Activated naive CD8-positive, alpha-beta T cell treated with anti-CD3 and anti-CD28 coated beads for 36 hours (primary cell): ENCODE measurements around the gene EIF3I. TPM values are rescaled to one million over a fixed set of nuclear protein-coding genes. Genes with fewer than 3 reads are reported as not detected.

Experiments used
- total RNA-seq, 2 experiments: library from RNA; stranded (reverse); gene quantifications; one replicate each; pipeline ENCODE4 v1.2.3, GENCODE V29; 2021

EIF3I gene
- total RNA-seq, 2 experiments from 2014 or later = 366 to 389 TPM

Other genes with a start within 250 kb of the EIF3I start
- gene KHDRBS1, start 208.5 kb upstream of the EIF3I start, total RNA-seq = 100 to 1,000 TPM; 221 to 222 TPM
- gene TMEM39B, start 149.5 kb upstream of the EIF3I start, total RNA-seq = 10 to 100 TPM; 24.0 to 25.2 TPM
- gene KPNA6, start 114.4 kb upstream of the EIF3I start, total RNA-seq = 10 to 100 TPM; 85.3 to 88.3 TPM
- 10 to 100 TPM; 84.0 to 84.4 TPM for gene TXLNA, start 42.7 kb upstream of the EIF3I start, total RNA-seq
- gene CCDC28B, start 21.8 kb upstream of the EIF3I start, total RNA-seq = 10 to 100 TPM; 29.0 to 29.1 TPM
- gene IQCC, start 16.7 kb upstream of the EIF3I start, total RNA-seq = 1 to 10 TPM; 4.8 to 5.0 TPM
- gene DCDC2B, start 13.3 kb upstream of the EIF3I start, total RNA-seq = not detected
- 1 to 10 TPM; 5.7 to 6.5 TPM for gene TMEM234, start 54 bp upstream of the EIF3I start, total RNA-seq
- gene FAM167B, start 24.8 kb downstream of the EIF3I start, total RNA-seq = under 1 TPM in 1 of 2 experiments, not detected in 1; 0.32 TPM
- 100 to 1,000 TPM; 285 to 286 TPM for gene LCK, start 28.9 kb downstream of the EIF3I start, total RNA-seq
- 100 to 1,000 TPM; 142 to 149 TPM for gene HDAC1, start 69.7 kb downstream of the EIF3I start, total RNA-seq
- gene MARCKSL1, start 113.8 kb downstream of the EIF3I start, total RNA-seq = 10 to 100 TPM; 26.4 to 26.7 TPM
- 1 to 10 TPM; 2.8 to 3.6 TPM for gene FAM229A, start 140.1 kb downstream of the EIF3I start, total RNA-seq
- under 1 TPM; 0.48 to 0.60 TPM for gene TSSK3, start 140.1 kb downstream of the EIF3I start, total RNA-seq
- gene BSDC1, start 172.0 kb downstream of the EIF3I start, total RNA-seq = 10 to 100 TPM; 26.5 to 31.2 TPM
- not detected for gene ZBTB8B, start 242.7 kb downstream of the EIF3I start, total RNA-seq